Uterus (tissue), 4 donors: ENCODE measurements around the gene GFPT2. TPM values are rescaled to one million over a fixed set of nuclear protein-coding genes. Genes with fewer than 3 reads are reported as not detected.

Source experiments
- DNase-seq, 2 donors: peaks; one replicate each; pipeline ENCODE4 v3.0.0-alpha.2; 2019 to 2020
- H3K27ac ChIP-seq, 2 donors: fragments of 200-600 bp; sonication (generic); 1 replicate in 1 of 2; 2 replicates in 1 of 2; pipeline ENCODE4 v1.5.1; 2016 to 2018
- H3K27me3 ChIP-seq, 2 donors: fragments of 200-600 bp; sonication (generic); one replicate each; pipeline ENCODE4 v1.5.1; 2018 to 2019; ENCODE audit warnings: control low read depth in 1 of 2
- H3K36me3 ChIP-seq, 2 donors: fragments of 200-600 bp; sonication (generic); one replicate each; pipeline ENCODE4 v1.5.1; 2019; ENCODE audit warnings: control low read depth in 1 of 2
- H3K4me1 ChIP-seq, 2 donors: fragments of 200-600 bp; sonication (generic); one replicate each; pipeline ENCODE4 v1.5.1; 2018 to 2019; ENCODE audit warnings: control low read depth in 1 of 2
- H3K4me3 ChIP-seq, 2 donors: fragments of 200-600 bp; sonication (generic); 1 replicate in 1 of 2; 2 replicates in 1 of 2; pipeline ENCODE4 v1.5.1; 2018 to 2019; ENCODE audit warnings: mild to moderate bottlenecking in 1 of 2
- H3K9me3 ChIP-seq, 2 donors: fragments of 200-600 bp; sonication (generic); one replicate each; pipeline ENCODE4 v1.5.1; 2019; ENCODE audit warnings: control low read depth in 1 of 2
- CTCF ChIP-seq, 4 experiments: fragments of 200-600 bp in 2 of 4; fragments of 450-650 bp in 2 of 4; sonication (generic) in 2 of 4; IDR thresholded peaks; one replicate each; pipeline ENCODE4 v1.5.1; 2016 to 2019; ENCODE audit warnings: antibody characterized with exemption in 4 of 4, mild to moderate bottlenecking in 2 of 4, moderate library complexity in 1 of 4
- POLR2A ChIP-seq, 2 donors: fragments of 450-650 bp; IDR thresholded peaks; one replicate each; pipeline ENCODE4 v1.6.1; 2016; ENCODE audit warnings: antibody characterized with exemption in 2 of 2, mild to moderate bottlenecking in 1 of 2, moderate library complexity in 1 of 2
- intact Hi-C: fragments of 100-400 bp; cut with DNase I; formaldehyde crosslinking; loops from one replicate; pipeline ENCODE4 v1.15.1; 2023; ENCODE audit warnings: low total_unique reads
- total RNA-seq, 4 donors: library from RNA; depleted of rRNA in 3 of 4; stranded (reverse); fragments of >200 nt in 3 of 4; gene quantifications; one replicate each; pipeline versions ENCODE4 v1.1.0 to v1.2.4, GENCODE V29; 2014 to 2023
- donor health status: DM: yes; HTN: yes; CAD: no.

Gene GFPT2
- total RNA-seq, 4 donors from 2014 or later, result 18.2 to 118 (median 47.8) TPM

DNA sequence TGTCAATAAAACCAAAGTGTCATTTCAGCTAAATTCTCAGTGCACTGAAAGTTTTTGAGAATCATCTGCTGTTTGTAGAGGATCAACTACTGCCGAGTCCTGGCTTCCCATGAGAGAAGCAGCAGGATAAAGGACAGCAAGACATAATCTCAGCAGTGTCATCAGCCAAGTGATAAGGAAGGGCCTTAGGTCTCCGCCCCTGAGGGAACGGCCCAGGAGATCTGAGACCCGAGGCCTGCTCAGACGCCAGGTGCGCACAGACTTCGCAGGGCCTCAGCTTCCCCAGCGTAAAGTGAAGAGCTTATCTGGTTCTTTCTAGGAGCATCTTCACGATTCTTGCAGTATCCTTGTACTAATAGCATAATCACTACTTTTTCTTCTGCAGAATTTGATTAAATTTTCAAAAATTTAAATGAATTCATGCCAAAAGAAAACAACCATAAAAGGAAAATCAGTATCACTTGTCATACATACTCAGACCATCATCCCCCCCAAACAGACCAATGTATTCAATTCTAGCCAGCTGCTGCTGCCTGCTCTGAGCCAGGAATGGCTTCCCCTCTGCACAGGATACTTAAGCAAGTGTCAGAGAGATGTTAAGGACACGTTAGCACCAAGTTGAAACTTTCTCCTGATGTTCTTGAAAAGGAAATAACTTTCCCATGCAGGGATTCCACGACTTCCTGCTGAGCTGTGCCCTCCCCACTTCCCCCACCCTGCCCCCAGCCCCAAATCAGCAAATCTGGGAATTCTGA is 2.2 kb downstream of the GFPT2 start:
- TF ChIP-seq CTCF (IDR thresholded peaks at IDR 0.05), result no peak
- TF ChIP-seq POLR2A (IDR thresholded peaks at IDR 0.05), result no peak
- H3K27ac ChIP-seq, result peak overlapping the region; percentile 71 to 90
- H3K9me3 ChIP-seq, result no peaks in the 10 kb centered on the region
- H3K27me3 ChIP-seq, result no peaks in the 10 kb centered on the region
- peaks cover 0 to 7% of the 10 kb centered on the region in 2 donors for H3K4me1 ChIP-seq
- no peaks in the 10 kb centered on the region for H3K36me3 ChIP-seq
- no peak for DNase-seq
- no peak overlapping the region for H3K4me3 ChIP-seq
- intact Hi-C loops, result no loop called here

GRCh38 chr5:180350296-180350695 is 2.8 kb downstream of the GFPT2 start:
- Histone ChIP-seq H3K4me1 (peaks cover 0 to 7% of the 10 kb centered on the region in 2 donors), H3K4me3 (no peak overlapping the region), H3K36me3 (no peaks in the 10 kb centered on the region), H3K27ac (no peak overlapping the region), H3K27me3 (no peaks in the 10 kb centered on the region), H3K9me3 (no peaks in the 10 kb centered on the region)
- TF ChIP-seq POLR2A (IDR thresholded peaks at IDR 0.05) (no peak), CTCF (IDR thresholded peaks at IDR 0.05) (no peak)
- DNase-seq, result no peak
- intact Hi-C loops, result no loop called here

- Histone ChIP-seq H3K27ac (no peak overlapping the region), H3K4me1 (peaks cover 0 to 7% of the 10 kb centered on the region in 2 donors), H3K9me3 (no peaks in the 10 kb centered on the region), H3K4me3 (no peak overlapping the region), H3K36me3 (no peaks in the 10 kb centered on the region), H3K27me3 (no peaks in the 10 kb centered on the region)
- TF ChIP-seq POLR2A (IDR thresholded peaks at IDR 0.05) (no peak), CTCF (IDR thresholded peaks at IDR 0.05) (no peak)
- DNase-seq, result no peak
- intact Hi-C loops, result no loop called here
These were observed 3.7 kb downstream of the GFPT2 start for GRCh38 chr5:180349391-180349790.

DNA sequence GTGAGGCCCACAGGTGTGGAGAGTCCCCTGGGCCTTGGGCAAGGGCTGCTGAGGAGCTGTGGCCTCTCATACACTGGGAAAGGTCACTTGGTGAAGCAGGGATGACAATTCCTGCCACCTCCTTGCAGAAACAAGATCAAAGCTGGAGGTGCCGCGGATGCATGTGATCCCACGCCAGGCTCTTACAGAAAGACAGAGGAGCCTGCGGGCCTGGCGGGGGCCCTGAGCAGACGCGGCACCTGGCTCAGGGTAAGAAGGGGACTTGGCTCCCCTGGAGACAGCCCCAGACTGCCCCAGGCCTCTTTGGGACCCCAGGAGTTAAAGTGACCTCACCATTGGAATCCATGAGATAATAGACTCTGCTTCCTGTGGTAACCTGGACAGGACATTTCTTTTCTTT is 4.8 kb downstream of the GFPT2 start:
- no peak for TF ChIP-seq POLR2A (IDR thresholded peaks at IDR 0.05)
- TF ChIP-seq CTCF (IDR thresholded peaks at IDR 0.05), result no peak
- peak overlapping the region in 1 of 2 donors; percentile 60 for H3K27ac ChIP-seq

DNA sequence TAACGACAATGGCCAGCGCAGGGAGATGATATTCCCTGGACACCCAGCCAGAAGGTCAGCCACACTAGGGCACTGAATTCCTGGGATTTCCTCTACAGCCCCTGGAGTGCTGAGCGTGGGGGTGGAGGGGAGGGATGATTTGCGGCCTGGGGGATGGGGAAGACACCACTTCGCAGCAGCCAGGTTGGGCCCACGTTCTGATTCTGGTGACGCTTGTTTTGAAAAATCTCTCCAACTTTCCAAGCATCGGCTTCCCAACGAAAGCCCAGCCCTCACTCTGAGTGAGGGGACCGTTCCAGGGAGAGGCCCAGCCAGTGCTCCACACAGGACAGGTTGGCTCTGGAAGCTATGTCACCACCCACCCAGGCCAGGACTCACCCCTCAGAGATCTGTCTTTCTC is 5.4 kb downstream of the GFPT2 start:
- intact Hi-C loops, result no loop called here
- peak in 1 of 2 donors; percentile 48 for DNase-seq
- H3K36me3 ChIP-seq, result no peaks in the 10 kb centered on the region
- no peak overlapping the region for H3K4me3 ChIP-seq
- H3K27me3 ChIP-seq, result no peaks in the 10 kb centered on the region
- H3K27ac ChIP-seq, result peak overlapping the region in 1 of 2 donors; percentile 60
- H3K4me1 ChIP-seq, result peaks cover 4 to 5% of the 10 kb centered on the region in 2 donors
- no peaks in the 10 kb centered on the region for H3K9me3 ChIP-seq
- no peak for TF ChIP-seq POLR2A (IDR thresholded peaks at IDR 0.05)
- TF ChIP-seq CTCF (IDR thresholded peaks at IDR 0.05), result no peak

More for the DNA sequence above, 4.8 kb downstream of the GFPT2 start:
- Histone ChIP-seq H3K27me3 (no peaks in the 10 kb centered on the region), H3K9me3 (no peaks in the 10 kb centered on the region), H3K4me3 (no peak overlapping the region), H3K36me3 (no peaks in the 10 kb centered on the region), H3K4me1 (peaks cover 0 to 5% of the 10 kb centered on the region in 2 donors)
- intact Hi-C loops, result no loop called here
- DNase-seq, result no peak
